Activated CD4-positive, alpha-beta T cell treated with anti-CD3 and anti-CD28 coated beads, Interleukin-2, amount 10 ng/mL, durations not matched to agents 7 days and 5 days (primary cell): ENCODE measurements around the gene EXOSC1. TPM values are rescaled to one million over a fixed set of nuclear protein-coding genes. Genes with fewer than 3 reads are reported as not detected.

Experiments used
- CTCF ChIA-PET: fragments of 350-600 bp; sonication (Branson Sonifier 250); formaldehyde crosslinking; loops from one replicate; lab custom pipeline; 2021; ENCODE audit warnings: antibody characterized with exemption; lab: Charles Lee
- POLR2A ChIA-PET: fragments of 350-600 bp; sonication (Branson Sonifier 250); formaldehyde crosslinking; loops from one replicate; lab custom pipeline; 2021; ENCODE audit warnings: antibody characterized with exemption; lab: Charles Lee
- DNase-seq: peaks from one replicate; pipeline ENCODE4 v3.0.0-alpha.2; 2020
- H3K27ac Mint-ChIP-seq: one replicate; pipeline ENCODE4 v1.8.0; 2021; ENCODE audit warnings: mild to moderate bottlenecking, moderate library complexity, mixed read lengths
- H3K27me3 Mint-ChIP-seq: one replicate; pipeline ENCODE4 v1.8.0; 2021; ENCODE audit warnings: mixed read lengths
- H3K36me3 Mint-ChIP-seq: one replicate; pipeline ENCODE4 v1.8.0; 2021; ENCODE audit warnings: low read depth, mixed read lengths
- H3K4me1 Mint-ChIP-seq: one replicate; pipeline ENCODE4 v1.8.0; 2021; ENCODE audit warnings: mixed read lengths
- H3K4me3 Mint-ChIP-seq: one replicate; pipeline ENCODE4 v1.8.0; 2021; ENCODE audit warnings: mild to moderate bottlenecking, moderate library complexity, mixed read lengths
- H3K9me3 Mint-ChIP-seq: one replicate; pipeline ENCODE4 v1.8.0; 2021; ENCODE audit warnings: mixed read lengths
- total RNA-seq, 2 experiments: library from RNA; stranded (reverse); gene quantifications; one replicate each; pipeline ENCODE4 v1.2.3, GENCODE V29; 2021

EXOSC1 gene
- total RNA-seq, 2 experiments from 2014 or later = 45.5 to 50.0 TPM

- Mint-ChIP-seq H3K27me3 (no peaks in the 10 kb centered on the region), H3K4me1 (peaks cover 12% of the 10 kb centered on the region), H3K27ac (no peak overlapping the region), H3K36me3 (peaks cover 44% of the 10 kb centered on the region), H3K9me3 (no peaks in the 10 kb centered on the region), H3K4me3 (no peak overlapping the region)
- CTCF ChIA-PET = interaction anchor here (1.2 to 1.7 kb wide), 4 partner anchors 10 to 46 kb away, joined by 3 to 4 read pairs (median 4); partner anchors contain the start of genes EXOSC1 and ZDHHC16
- DNase-seq = no peak
- POLR2A ChIA-PET = no interaction called here
These were observed 10.4 kb upstream of the EXOSC1 start for GRCh38 chr10:97456034-97456685.

- Mint-ChIP-seq H3K36me3 (peaks cover 37% of the 10 kb centered on the region), H3K27ac (peak overlapping the region; percentile 82), H3K27me3 (no peaks in the 10 kb centered on the region), H3K9me3 (no peaks in the 10 kb centered on the region), H3K4me1 (peaks cover 17% of the 10 kb centered on the region), H3K4me3 (no peak overlapping the region)
- ChIA-PET CTCF (interaction anchor here (0.8 to 2.4 kb wide), 2 partner anchors 12 to 13 kb away, joined by 3 to 6 read pairs; no protein-coding TSS in a partner anchor), POLR2A (no interaction called here)
- no peak for DNase-seq
These were observed 8.7 kb upstream of the EXOSC1 start for GRCh38 chr10:97454330-97455036.

- CTCF ChIA-PET = interaction anchor here (1.4 kb wide), 1 partner anchor 13 kb away, joined by 3 read pairs; no protein-coding TSS in a partner anchor
These were observed 6.5 kb upstream of the EXOSC1 start for GRCh38 chr10:97452352-97452751.

GRCh38 chr10:97451605-97452004, 5.8 kb upstream of the EXOSC1 start:
- no peak overlapping the region for H3K4me3 Mint-ChIP-seq
- peaks cover 38% of the 10 kb centered on the region for H3K4me1 Mint-ChIP-seq
- H3K9me3 Mint-ChIP-seq = no peaks in the 10 kb centered on the region
- no peaks in the 10 kb centered on the region for H3K27me3 Mint-ChIP-seq
- POLR2A ChIA-PET = no interaction called here
- no peak overlapping the region for H3K27ac Mint-ChIP-seq
- peaks cover 29% of the 10 kb centered on the region for H3K36me3 Mint-ChIP-seq
- no peak for DNase-seq
- CTCF ChIA-PET = interaction anchor here (1.1 to 1.4 kb wide), 2 partner anchors 14 to 49 kb away, joined by 3 read pairs; no protein-coding TSS in a partner anchor

More at GRCh38 chr10:97452352-97452751, 6.5 kb upstream of the EXOSC1 start:
- DNase-seq = no peak
- Mint-ChIP-seq H3K27ac (no peak overlapping the region), H3K4me1 (peaks cover 31% of the 10 kb centered on the region), H3K4me3 (no peak overlapping the region), H3K36me3 (peaks cover 29% of the 10 kb centered on the region), H3K9me3 (no peaks in the 10 kb centered on the region), H3K27me3 (no peaks in the 10 kb centered on the region)
- POLR2A ChIA-PET = no interaction called here

- CTCF ChIA-PET = interaction anchor here (0.6 to 1.1 kb wide), 2 partner anchors 21 to 48 kb away, joined by 3 read pairs; no protein-coding TSS in a partner anchor
- no peaks in the 10 kb centered on the region for H3K9me3 Mint-ChIP-seq
- no peaks in the 10 kb centered on the region for H3K27me3 Mint-ChIP-seq
- no peak overlapping the region for H3K27ac Mint-ChIP-seq
- peaks cover 44% of the 10 kb centered on the region for H3K4me1 Mint-ChIP-seq
- H3K4me3 Mint-ChIP-seq = no peak overlapping the region
- DNase-seq = no peak
- peaks cover 29% of the 10 kb centered on the region for H3K36me3 Mint-ChIP-seq
- POLR2A ChIA-PET = no interaction called here
These were observed 5.0 kb upstream of the EXOSC1 start for GRCh38 chr10:97450828-97451227.

- Mint-ChIP-seq H3K4me1 (peaks cover 47% of the 10 kb centered on the region), H3K9me3 (no peaks in the 10 kb centered on the region), H3K27ac (peak overlapping the region; percentile 83), H3K27me3 (no peaks in the 10 kb centered on the region), H3K36me3 (peaks cover 22% of the 10 kb centered on the region), H3K4me3 (peak overlapping the region; percentile 89)
- ChIA-PET POLR2A (no interaction called here), CTCF (interaction anchor here (0.9 to 3.3 kb wide), 7 partner anchors 9 to 45 kb away, joined by 3 to 9 read pairs (median 4); partner anchors contain the start of gene RRP12)
- no peak for DNase-seq
These were observed 467 bp downstream of the EXOSC1 start for GRCh38 chr10:97445357-97445721.

- no peak for DNase-seq
- Mint-ChIP-seq H3K4me3 (peak overlapping the region; percentile 89), H3K4me1 (peaks cover 44% of the 10 kb centered on the region), H3K27ac (no peak overlapping the region), H3K9me3 (no peaks in the 10 kb centered on the region), H3K27me3 (no peaks in the 10 kb centered on the region), H3K36me3 (peaks cover 25% of the 10 kb centered on the region)
- POLR2A ChIA-PET = no interaction called here
- CTCF ChIA-PET = interaction anchor here (0.9 to 3.3 kb wide), 4 partner anchors 10 to 43 kb away, joined by 3 to 9 read pairs (median 4); partner anchors contain the start of gene RRP12
These were observed 1.6 kb downstream of the EXOSC1 start for GRCh38 chr10:97444212-97444611.

- peaks cover 26% of the 10 kb centered on the region for H3K36me3 Mint-ChIP-seq
- CTCF ChIA-PET = interaction anchor here (0.6 to 3.3 kb wide), 6 partner anchors 9 to 46 kb away, joined by 3 to 9 read pairs (median 3); no protein-coding TSS in a partner anchor
- H3K4me3 Mint-ChIP-seq = no peak overlapping the region
- H3K27me3 Mint-ChIP-seq = no peaks in the 10 kb centered on the region
- POLR2A ChIA-PET = no interaction called here
- DNase-seq = no peak
- peaks cover 29% of the 10 kb centered on the region for H3K4me1 Mint-ChIP-seq
- no peak overlapping the region for H3K27ac Mint-ChIP-seq
- no peaks in the 10 kb centered on the region for H3K9me3 Mint-ChIP-seq
These were observed 3.5 kb downstream of the EXOSC1 start for GRCh38 chr10:97442277-97442676.

- POLR2A ChIA-PET = interaction anchor here (0.6 kb wide), 1 partner anchor 1359 kb away, joined by 4 read pairs; no protein-coding TSS in a partner anchor
- Mint-ChIP-seq H3K27me3 (no peaks in the 10 kb centered on the region), H3K4me3 (no peak overlapping the region), H3K27ac (peak overlapping the region; percentile 43), H3K36me3 (peaks cover 49% of the 10 kb centered on the region), H3K4me1 (peaks cover 8% of the 10 kb centered on the region), H3K9me3 (no peaks in the 10 kb centered on the region)
- CTCF ChIA-PET = interaction anchor here (0.6 kb wide), 1 partner anchor 28 kb away, joined by 4 read pairs; no protein-coding TSS in a partner anchor
- no peak for DNase-seq
These were observed 10.6 kb downstream of the EXOSC1 start for GRCh38 chr10:97435211-97435610.

- no peak for DNase-seq
- Mint-ChIP-seq H3K27me3 (no peaks in the 10 kb centered on the region), H3K36me3 (peaks cover 48% of the 10 kb centered on the region), H3K27ac (no peak overlapping the region), H3K9me3 (no peaks in the 10 kb centered on the region), H3K4me3 (no peak overlapping the region), H3K4me1 (peaks cover 9% of the 10 kb centered on the region)
- ChIA-PET CTCF (interaction anchor here (0.6 to 0.9 kb wide), 2 partner anchors 10 to 29 kb away, joined by 3 to 4 read pairs; no protein-coding TSS in a partner anchor), POLR2A (interaction anchor here (0.6 kb wide), 1 partner anchor 1358 kb away, joined by 4 read pairs; no protein-coding TSS in a partner anchor)
These were observed 11.2 kb downstream of the EXOSC1 start for GRCh38 chr10:97434557-97434956.

GRCh38 chr10:97434055-97434454, 11.8 kb downstream of the EXOSC1 start:
- ChIA-PET CTCF (interaction anchor here (0.9 to 1.0 kb wide), 3 partner anchors 8 to 26 kb away, joined by 3 read pairs; no protein-coding TSS in a partner anchor), POLR2A (interaction anchor here (0.6 kb wide), 2 partner anchors 11 to 103 kb away, joined by 3 to 8 read pairs; no protein-coding TSS in a partner anchor)
- no peaks in the 10 kb centered on the region for H3K27me3 Mint-ChIP-seq
- H3K9me3 Mint-ChIP-seq = no peaks in the 10 kb centered on the region
- no peak overlapping the region for H3K27ac Mint-ChIP-seq
- no peak overlapping the region for H3K4me3 Mint-ChIP-seq
- H3K4me1 Mint-ChIP-seq = peaks cover 14% of the 10 kb centered on the region
- peaks cover 53% of the 10 kb centered on the region for H3K36me3 Mint-ChIP-seq
- DNase-seq = no peak

GRCh38 chr10:97428572-97428981, 17.2 kb downstream of the EXOSC1 start:
- Mint-ChIP-seq H3K36me3 (peaks cover 52% of the 10 kb centered on the region), H3K9me3 (no peaks in the 10 kb centered on the region), H3K4me1 (peaks cover 39% of the 10 kb centered on the region), H3K4me3 (peak overlapping the region; percentile 80), H3K27ac (peak overlapping the region; percentile 88), H3K27me3 (no peaks in the 10 kb centered on the region)
- POLR2A ChIA-PET = interaction anchor here (1.2 kb wide), 1 partner anchor 16 kb away, joined by 5 read pairs; no protein-coding TSS in a partner anchor
- peak; percentile 41 for DNase-seq
- CTCF ChIA-PET = interaction anchor here (0.9 to 1.9 kb wide), 4 partner anchors 9 to 28 kb away, joined by 3 to 7 read pairs (median 4); partner anchors contain the start of gene RRP12
